ENCODE data around the gene GRIP2.
A peak's percentile ranks its signal among the peaks of the same experiment; 100 is the strongest.

GRIP2 gene

DNA sequence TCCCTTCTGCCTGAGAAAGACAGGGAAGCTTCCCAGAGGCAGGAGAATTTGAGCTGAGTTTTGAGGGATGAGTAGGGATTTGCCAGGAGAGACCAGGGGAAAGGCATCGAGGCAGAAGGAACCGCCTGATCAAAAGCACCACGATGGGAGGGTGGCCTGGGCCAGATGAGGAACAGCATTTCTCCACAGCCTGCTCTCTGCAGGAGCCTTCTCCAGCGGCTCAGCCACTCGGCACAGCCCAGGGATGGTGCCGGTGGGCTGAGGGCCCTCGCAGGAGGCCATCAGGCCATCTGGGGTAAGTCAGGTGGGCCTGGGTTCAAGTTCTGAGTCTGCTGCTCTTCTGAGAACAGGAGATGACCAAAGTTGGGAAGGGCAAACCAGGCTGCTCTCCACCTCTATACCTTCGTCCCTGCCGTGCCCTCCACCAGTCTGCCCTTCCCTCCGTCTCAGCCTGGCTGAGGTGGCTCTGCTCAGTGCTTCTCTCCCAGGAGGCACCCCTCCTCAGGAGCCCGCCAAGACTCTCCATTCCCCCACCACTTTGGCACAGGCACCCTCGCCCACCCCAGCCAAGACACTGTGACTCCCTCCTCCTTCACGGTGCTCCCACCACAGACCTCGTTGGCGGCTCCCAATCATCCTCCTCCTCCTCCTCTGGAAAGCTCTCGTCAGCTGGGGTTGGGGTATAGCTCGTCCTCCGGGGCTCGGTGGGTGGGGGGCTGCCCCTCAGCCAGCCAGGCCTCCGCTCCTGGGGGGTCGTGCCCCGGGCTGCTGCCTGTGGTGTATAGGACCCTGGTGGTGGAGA lies 34.9 kb downstream of the GRIP2 start:
- DNase-seq, result no peak

DNA sequence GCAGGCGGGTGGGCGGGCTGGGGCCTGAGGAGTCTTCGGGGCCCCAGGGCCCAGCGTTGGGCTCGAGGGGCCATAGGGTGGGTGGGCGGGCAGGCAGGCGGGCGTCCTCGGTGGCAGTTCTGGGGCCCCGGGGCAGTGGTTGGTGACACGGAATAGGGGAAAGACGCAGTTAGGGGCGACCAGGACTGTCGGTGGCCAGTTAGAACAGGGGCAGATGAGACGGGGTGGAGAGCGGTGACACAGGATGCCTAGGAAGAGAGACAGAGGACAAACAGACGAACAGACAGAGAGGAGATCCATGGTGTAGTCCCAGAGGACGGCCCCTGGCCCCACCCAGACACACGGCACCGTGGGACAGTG lies 36.5 kb downstream of the GRIP2 start:
- no peak for DNase-seq

DNA sequence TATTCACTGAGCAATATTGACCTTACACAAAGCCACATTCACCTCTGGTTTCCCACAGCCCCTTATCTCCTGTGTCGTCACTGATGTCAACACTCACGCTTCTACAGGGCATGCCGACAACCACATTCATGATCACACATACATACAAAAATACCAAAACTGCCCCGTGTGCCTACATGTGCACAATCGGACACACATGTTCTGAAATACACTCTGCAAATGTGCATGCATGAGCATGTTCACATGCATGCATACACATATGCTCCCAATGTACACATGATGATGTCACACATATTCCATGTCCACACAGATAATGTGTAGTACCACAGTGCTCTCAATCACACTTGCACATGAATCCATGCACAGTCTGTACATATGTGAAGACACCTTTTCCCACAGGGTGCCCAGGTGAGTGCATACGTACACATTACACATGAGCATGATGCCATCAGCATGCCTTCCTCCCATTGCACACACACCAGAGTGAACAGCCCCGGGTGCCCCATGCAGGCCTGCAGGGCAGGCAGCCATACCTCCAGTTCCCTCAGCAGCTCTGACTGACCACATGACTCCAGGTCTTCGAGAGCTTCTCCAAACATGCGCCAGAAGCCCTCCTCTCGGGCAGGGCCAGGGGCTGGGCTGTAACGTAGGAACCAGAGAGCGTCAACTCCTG lies 37.0 kb downstream of the GRIP2 start:
- no peak for DNase-seq

GRCh38 chr3:14502472-14502871 lies 37.7 kb downstream of the GRIP2 start:
- no peak for DNase-seq

DNA sequence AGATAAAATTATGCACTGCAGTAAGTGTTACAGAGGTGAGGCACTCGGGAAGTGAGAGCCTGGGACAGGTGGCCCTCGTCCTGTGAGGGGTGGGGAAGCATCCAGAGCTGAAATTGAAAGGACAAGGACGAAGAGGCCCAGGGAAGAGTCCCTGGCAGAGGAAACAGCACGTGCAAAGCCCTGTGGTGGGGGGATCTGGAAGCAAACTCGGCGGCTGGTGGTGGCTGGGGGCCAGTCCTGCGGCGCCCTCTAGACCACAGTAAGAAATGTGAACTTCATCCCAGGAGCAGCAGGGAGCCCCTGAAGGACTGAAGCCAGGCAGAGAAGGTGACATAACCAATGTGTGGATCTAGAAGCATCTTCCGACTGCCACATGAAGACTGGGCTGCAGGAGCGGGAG lies 42.8 kb downstream of the GRIP2 start:
- no peak for DNase-seq

- DNase-seq, result no peak
These were observed 43.8 kb downstream of the GRIP2 start for GRCh38 chr3:14496351-14496750.

- DNase-seq, result no peak
These were observed 45.2 kb downstream of the GRIP2 start for GRCh38 chr3:14494973-14495300.

GRCh38 chr3:14494279-14494972 lies 45.7 kb downstream of the GRIP2 start:
- no peak for DNase-seq

GRCh38 chr3:14492948-14493881 lies 46.9 kb downstream of the GRIP2 start:
- no peak for DNase-seq

DNA sequence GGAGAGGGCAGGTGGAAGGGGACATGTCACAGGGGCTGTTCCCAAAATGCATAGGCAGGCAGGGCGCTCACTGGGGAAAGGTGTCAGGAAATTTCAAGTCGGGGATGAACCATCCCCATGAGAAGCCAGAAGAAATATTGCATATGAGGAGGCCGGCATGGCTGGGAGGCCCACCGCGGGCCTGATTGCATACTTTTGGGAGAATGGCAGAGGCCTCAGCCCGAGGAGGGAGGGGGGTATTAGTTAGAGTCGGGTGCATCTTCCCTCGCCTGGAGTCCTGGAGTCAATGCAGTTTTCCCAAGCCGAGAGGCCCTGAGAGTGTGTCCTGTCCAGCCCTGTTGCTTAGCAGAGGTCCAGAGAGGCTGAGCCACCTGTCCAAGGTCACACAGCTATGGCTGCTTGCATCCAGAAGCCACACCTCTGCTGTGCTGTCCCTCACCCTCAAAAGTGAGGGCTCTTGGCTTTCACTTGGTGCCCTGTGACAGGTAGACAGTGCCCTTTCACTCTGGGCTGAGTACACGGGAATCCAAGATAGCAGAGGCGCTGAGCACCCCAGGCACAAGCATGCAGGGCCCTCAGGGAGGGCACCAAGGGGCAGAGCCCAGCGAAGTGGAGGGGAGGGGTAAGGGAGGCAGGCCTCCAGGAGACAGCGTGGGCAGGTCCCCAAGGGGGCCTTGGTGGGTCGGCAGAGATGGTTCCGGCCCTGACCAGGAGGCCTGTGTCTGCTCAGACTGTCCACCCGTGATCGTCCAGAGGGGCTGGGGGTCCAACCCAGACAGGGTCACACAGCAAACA lies 48.5 kb downstream of the GRIP2 start:
- no peak for DNase-seq

DNA sequence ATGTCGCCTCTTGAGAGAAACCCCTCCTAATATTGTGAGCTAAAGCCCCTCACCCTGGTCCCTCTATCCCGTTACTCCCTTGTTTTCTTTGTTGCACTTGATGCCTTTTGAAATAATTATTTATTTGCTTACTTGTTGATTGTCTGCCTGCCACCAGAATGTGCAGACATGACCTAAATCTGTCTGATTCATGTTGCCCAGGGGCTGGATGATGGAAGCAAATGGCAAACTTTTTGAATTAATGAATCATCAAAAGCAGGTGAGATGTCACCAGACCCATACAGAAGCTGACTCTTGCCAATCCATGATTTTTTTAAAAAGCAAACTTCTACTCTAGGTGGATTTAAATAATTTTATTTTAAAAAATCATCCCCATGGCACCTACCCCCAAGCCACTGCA lies 49.3 kb downstream of the GRIP2 start:
- no peak for DNase-seq

- DNase-seq, result peak; percentile 12
These were observed 49.9 kb downstream of the GRIP2 start for GRCh38 chr3:14490255-14490654.

GRCh38 chr3:14489641-14490040 lies 50.5 kb downstream of the GRIP2 start:
- peak; percentile 11 for DNase-seq

DNA sequence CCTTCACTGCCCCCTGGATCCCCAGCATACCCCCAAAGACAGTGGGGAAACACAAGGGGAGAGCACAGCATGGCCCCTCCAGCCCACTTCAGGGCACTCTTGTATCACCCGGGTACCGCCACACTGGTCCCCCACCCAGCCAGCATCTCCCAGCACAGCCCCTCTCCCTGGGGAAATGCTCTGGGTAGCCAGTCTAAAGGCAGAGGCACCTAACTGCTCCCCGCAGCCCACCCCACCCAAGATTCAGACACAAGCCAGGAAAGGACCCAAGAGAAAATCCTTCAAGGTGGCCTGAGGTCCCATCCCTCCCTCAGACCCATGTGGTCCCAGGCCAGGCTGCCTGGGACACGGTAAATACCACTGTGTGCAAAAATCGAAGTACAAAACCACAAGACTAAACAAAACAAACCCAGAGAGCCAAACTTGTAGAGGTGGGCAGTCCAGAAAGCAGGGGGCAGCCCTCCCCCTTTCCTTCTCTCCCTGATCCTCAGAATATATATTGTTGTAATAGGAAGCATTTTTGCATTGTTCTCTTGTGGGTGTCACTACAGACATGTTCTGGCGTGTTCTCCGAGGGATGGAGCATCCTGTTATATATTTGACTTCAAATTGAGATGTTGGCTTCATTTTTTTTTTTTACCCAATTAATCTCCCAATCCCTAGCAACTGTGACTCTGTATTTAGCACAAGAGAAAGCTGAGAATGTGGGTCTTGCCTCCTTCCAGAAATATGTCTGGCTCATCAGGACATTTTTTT lies 51.7 kb downstream of the GRIP2 start:
- peak; percentile 27 for DNase-seq

DNA sequence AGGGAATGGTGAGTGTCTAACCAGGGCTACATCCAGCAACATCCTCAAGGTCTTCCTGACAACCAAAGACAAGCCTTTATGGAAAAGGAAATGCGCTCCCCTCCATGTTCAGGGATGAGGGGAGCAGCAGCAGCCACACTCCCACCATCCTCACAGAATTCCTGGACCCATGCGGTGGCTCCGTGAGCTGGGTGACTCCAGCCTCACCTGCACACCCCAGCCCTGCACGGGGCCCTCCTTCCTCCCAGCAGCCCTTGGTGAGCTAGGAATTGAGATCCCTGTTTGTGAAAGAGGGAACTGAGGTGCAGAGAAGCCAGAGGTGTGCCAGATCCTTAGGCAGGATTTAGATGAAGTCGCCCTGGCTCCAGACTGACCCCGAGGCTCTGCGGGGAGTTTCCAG lies 52.3 kb downstream of the GRIP2 start:
- DNase-seq, result peak; percentile 7

DNA sequence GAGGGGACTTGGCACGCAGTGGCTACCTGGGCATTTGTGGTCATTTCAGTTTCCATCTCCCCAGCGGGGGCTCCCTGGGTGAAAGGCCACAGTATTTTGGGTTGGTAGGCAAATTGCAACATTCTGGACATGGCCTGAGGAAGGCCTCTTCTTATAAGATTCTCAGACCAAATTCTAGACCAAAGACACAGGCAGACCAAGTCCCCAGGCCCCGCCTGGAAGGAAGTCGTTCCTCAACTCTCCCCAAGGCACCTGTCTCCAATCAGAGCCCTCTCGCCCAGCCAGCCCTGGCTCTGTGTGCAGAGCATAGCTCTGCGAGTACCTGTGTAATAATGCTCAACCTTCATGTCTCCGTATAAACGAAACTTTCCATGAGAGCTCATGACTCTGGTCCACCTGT lies 53.1 kb downstream of the GRIP2 start:
- DNase-seq, result no peak

- peak; percentile 8 for DNase-seq
These were observed 53.7 kb downstream of the GRIP2 start for GRCh38 chr3:14486460-14486859.

GRCh38 chr3:14485981-14486380 lies 54.2 kb downstream of the GRIP2 start:
- DNase-seq, result peak; percentile 15

DNA sequence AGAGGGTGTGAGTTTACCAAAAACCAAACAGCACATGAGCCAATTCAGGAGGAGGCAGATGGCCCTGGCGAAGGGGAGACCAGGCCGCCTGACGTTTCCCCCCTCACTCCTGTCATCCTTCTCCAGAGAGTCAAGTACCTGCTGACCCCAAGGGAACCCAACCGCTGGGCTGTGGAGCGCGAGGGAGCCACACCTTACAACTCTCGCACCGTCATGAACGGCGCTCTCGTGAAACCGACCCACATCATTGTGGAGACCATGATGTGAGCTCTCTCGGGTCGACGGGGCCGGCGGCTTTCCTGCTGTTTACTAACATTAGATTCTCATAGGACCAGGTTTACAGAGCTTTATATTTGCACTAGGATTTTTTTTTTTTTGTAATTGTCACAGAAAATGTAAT lies 55.4 kb downstream of the GRIP2 start:
- peak; percentile 17 for DNase-seq

- DNase-seq, result peak; percentile 15
These were observed 56.9 kb downstream of the GRIP2 start for GRCh38 chr3:14483286-14483685.

- peak; percentile 57 for DNase-seq
These were observed 57.8 kb downstream of the GRIP2 start for GRCh38 chr3:14482271-14482721.
